Uterus (tissue), 2 donors: ENCODE data around the gene VPS33A.
"Not testable (repeated sequence)": the region's sequence is repeated elsewhere in the genome, so short reads cannot be mapped to it uniquely, and the experiment has no call there.

ENCODE experiments used
- CTCF ChIP-seq, 4 experiments: fragments of 200-600 bp in 2 of 4; fragments of 450-650 bp in 2 of 4; sonication (generic) in 2 of 4; IDR thresholded peaks; one replicate each; pipeline ENCODE4 v1.5.1; 2016 to 2019; ENCODE audit warnings: antibody characterized with exemption in 4 of 4, mild to moderate bottlenecking in 2 of 4, moderate library complexity in 1 of 4
- POLR2A ChIP-seq, 2 donors: fragments of 450-650 bp; IDR thresholded peaks; one replicate each; pipeline ENCODE4 v1.6.1; 2016; ENCODE audit warnings: antibody characterized with exemption in 2 of 2, mild to moderate bottlenecking in 1 of 2, moderate library complexity in 1 of 2

GRCh38 chr12:122258939-122259338, 7.4 kb downstream of the VPS33A start:
- not testable (repeated sequence) for TF ChIP-seq CTCF, POLR2A (IDR thresholded peaks at IDR 0.05)
